Stimulated activated CD4-positive, alpha-beta T cell treated with anti-CD3 and anti-CD28 coated beads, TNF-alpha, amount 100 ng/mL, for 48 hours (primary cell): Measurements from ENCODE around the gene LTBP1.
"Not testable (repeated sequence)": the region's sequence is repeated elsewhere in the genome, so short reads cannot be mapped to it uniquely, and the experiment has no call there.

ENCODE experiments used
- DNase-seq, 3 donors: peaks; one replicate each; pipeline ENCODE4 v3.0.0-alpha.2; 2020; ENCODE audit warnings: low read depth in 3 of 3

Gene LTBP1

GRCh38 chr2:33381301-33381858 lies 434.6 kb downstream of the LTBP1 start:
- no peak for DNase-seq

- DNase-seq: no peak
These were observed 437.3 kb downstream of the LTBP1 start for GRCh38 chr2:33383855-33384598.

DNA sequence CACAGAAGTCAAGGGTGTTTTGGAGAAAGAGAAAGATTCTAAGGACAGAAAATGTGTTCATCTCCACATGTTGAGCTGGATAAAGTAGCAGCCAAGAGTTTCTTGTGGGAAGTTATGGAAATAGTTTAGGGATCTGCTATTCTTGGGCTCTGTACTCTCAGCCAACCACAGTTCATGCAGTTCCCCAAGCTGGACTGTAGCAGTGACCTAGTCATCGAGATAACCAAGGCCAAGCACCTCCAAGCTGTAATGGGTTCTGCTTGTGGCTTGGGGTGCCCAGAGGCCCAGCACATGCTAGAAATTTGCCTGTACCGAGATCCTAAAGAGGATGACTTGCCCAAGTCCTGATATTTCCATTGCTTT lies 437.8 kb downstream of the LTBP1 start:
- DNase-seq: no peak

- DNase-seq: no peak
These were observed 442.2 kb downstream of the LTBP1 start for GRCh38 chr2:33388996-33389395.

GRCh38 chr2:33389695-33390094 lies 442.9 kb downstream of the LTBP1 start:
- DNase-seq: not testable (repeated sequence)

DNA sequence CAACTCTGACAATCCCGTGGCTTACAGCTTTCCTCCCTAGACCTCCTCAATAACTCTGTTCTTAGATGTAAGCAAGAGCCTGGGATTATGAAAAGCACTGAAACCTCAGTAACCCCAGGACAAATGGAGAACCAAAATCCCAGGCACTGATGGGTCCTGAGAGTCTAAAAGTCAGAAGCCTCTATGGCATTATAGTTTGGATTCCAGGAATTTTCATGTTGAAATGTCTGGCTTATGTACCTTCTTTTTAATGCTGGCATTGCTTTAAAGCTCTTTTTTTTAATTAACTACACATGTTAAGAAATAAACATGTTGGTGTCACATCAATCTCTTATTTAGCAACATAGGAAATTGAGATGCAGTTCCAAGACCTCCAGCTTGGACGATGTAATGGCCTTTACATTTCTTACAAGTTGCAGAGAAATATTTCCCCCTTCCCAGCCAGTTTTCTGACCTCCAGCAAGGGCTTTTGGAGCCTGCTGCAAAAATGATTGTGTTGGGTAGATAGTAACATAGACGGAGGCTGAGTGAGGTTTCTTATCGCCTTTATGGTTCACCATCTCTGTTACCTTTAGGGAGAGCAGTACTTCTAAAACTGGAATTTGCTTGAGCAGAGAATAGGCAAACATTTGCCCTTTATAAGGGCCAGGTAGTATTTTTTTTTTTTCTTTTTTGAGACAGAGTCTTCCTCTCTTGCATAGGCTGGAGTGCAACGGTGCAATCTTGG lies 444.9 kb downstream of the LTBP1 start:
- DNase-seq: no peak

DNA sequence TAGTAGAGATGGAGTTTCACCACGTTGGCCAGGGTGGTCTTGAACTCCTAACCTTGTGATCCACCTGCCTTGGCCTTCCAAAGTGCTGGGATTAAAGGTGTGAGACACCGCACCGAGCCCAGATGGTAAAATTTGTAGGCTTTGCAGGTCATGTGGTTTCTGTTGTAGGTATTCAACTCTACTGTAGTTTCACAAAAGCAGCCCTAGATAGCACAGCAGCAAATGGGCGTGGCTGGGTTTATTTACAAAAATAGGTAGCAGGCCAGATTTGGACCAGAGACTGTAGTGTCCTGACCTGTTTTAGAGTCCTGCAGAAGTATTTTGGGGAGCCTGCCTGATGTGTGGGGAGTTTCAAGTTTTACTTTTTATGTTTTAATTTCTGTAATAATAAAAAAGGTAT lies 445.6 kb downstream of the LTBP1 start:
- DNase-seq: no peak

GRCh38 chr2:33395034-33395433 lies 448.3 kb downstream of the LTBP1 start:
- DNase-seq: no peak

GRCh38 chr2:33395655-33396249 lies 449.0 kb downstream of the LTBP1 start:
- DNase-seq: peak; percentile 12 to 32 (median 19)

GRCh38 chr2:33404321-33404720 lies 457.6 kb downstream of the LTBP1 start:
- no peak for DNase-seq

DNA sequence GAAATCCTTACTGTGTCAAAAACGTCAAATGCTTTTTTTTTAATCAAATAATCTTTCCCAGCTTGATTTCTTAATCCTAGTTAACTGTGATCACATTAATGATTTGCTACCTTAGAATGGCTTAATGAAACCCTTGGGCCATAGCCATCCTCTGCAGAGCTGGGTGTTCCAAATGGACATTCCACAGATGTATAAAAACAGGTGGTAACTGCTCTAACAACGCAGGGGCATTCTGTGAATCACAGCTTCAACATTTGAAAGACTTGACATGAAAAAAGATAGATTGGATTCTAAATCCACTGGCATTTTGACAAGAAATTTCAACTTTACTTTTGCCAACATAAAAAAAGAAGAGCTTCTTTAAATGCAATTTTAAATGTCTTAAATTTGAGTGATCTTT lies 459.9 kb downstream of the LTBP1 start:
- no peak for DNase-seq

DNA sequence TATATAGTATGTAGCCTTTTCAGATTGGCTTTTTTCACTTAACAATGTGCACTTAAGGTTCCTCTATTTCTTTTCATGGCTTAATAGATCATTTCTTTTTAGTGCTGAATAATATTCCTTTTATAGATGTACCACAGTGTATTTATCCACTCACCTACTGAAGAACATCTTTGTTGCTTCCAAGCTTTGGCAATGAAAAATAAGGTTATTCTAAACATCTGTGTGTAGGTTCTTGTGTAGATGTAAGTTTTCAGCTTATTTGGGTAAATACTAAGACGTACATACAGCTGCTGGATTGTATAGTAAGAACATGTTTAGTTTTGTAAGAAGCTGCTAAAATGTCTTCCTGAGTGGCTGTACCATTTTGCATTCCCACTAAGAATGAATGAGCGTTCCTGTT lies 461.4 kb downstream of the LTBP1 start:
- DNase-seq: no peak

DNA sequence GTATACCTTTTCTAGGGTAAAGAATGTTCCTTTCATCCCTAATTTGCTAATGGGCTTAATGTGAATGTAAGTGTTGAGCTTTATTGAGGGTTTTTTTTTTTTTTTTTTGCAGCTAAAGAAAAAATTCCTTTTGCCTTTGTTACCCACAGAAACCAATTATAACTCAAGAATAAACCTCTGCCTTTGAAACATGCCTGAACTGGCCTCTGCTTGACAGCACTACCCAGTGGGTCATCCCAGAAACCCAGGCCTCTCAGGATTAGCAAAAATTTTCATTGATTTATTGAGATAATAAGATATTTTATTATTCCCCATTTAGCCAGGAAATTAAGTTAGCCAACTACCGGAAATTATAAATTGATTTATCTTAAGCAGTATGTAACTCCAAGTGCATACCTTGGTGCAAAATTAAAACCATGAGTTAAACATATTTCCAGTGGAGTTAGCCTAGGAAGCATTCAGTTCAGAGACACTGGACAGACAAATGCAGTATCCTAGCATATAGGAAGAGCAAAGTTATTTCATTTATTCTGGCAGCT lies 462.7 kb downstream of the LTBP1 start:
- no peak for DNase-seq

GRCh38 chr2:33411765-33412164 lies 465.0 kb downstream of the LTBP1 start:
- DNase-seq: no peak

DNA sequence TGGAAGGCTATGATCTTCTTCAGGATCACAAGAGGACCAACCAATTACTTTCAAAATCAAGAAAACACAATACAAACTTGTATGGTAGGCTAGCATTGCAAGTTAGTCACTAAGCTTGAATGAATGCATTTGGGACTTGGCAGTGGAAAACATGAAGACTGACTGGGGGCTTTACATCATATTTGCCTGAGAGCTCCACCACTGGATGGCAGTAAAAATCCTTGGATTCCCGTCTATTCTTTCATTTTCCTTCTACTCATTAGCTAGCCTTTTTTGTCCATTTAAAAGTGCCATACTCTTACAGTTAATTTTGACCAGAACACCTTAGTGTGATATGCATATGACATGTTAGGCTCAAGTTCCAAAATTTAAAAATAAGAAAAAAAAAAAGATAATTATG lies 466.2 kb downstream of the LTBP1 start:
- no peak for DNase-seq

DNA sequence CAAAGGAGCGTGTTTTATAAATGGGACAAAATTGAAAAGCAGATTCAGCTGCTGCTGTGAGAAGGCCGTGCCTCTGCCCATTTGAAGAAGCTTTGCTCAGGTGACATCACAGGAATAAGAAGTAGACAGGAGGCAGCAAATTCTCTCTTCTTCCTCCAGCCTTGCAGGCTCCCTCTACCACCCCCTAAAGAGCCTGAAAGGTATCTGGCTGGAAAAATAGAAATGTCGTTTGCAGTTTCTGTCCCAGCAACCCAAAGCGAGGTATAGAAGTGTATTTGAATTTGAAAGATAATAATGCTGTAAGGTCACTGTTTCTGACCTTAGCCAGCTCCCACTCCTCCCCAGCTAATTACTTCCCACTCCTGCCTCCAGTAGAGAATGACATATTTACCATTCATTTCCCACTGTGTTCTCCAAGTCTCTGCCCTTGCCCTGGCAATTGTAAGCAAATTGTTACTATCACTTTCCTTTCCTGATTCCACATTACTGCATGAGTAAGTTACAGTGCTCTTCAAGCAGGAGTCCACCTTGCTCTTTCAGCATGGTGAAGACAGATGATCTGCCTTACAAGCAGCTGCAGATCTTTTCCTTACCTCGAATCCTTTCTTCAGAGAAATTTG lies 472.9 kb downstream of the LTBP1 start:
- DNase-seq: no peak

GRCh38 chr2:33420726-33421125 lies 474.0 kb downstream of the LTBP1 start:
- no peak for DNase-seq

DNA sequence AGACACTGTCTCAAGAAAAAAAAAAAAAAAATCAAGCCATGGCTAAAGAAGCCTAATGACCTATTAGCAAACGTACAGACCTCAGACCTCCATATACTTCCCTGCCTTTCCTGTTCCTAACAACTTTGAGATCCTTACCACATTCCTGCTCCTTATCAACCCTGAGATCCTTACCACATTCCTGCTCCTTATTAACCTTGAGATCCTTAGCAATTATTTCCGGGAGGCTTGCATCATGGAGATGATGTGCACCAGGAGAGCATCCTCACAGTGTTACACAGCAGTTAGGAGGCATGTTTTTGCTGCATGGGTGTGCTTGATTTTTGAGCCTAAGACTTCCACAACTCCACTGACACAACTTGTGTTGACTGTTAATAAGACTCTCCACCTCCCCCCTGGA lies 475.1 kb downstream of the LTBP1 start:
- no peak for DNase-seq

- DNase-seq: no peak
These were observed 478.4 kb downstream of the LTBP1 start for GRCh38 chr2:33425161-33425560.

- no peak for DNase-seq
These were observed 478.9 kb downstream of the LTBP1 start for GRCh38 chr2:33425586-33426031.

- no peak for DNase-seq
These were observed 480.0 kb downstream of the LTBP1 start for GRCh38 chr2:33426666-33427231.

DNA sequence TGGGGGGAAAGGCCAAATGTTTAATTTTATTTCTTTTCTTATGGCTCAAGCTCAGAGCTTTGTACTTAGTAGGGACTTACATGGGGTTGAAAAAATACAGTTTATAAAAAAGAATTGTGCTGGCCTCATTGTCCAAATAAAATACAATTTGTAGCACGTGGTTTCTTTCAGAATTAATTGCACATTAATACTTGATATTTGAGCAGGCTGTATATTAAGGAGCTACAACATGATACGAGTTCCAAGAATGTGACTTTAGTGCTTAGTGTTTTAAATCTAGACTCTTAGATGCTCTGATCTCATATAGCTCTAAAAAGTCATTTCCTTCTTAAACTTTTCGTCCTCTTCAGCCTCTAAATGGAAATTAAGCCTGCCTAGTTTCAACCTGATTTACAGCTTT lies 483.3 kb downstream of the LTBP1 start:
- DNase-seq: no peak
